ENCODE measurements around the gene CDIPT.

CDIPT gene

DNA sequence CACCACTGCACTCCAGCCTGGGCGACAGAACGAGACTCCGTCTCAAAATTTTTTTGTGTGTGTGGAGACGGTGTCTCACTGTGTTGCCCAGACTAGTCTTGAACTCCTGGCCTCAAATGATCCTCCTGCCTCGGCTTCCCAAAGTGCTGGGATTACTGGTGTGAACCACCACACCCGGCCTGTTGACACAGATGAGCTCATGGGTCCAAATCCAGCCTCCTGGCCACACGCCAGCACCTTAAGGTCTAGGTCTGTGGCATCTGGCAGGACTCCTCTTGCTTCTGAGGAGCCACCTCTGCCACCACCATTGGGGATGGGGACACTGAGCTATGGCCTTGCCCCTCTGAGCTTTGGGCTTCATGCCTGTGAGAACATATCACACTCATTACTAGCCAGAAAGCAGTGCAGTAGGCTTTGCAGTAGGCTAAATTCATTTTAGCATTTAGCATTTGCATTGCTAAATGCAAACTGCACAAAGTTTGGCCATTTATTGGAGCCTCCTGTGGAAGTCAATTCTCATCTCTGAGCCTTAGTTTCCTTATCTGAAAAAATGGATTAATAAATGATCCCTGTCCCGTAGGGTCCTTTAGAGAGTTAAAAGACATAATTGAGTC lies 5.5 kb upstream of the CDIPT start:
- no peak overlapping the region for H3K27ac ChIP-seq (ENCODE audit: low read depth, low read length)

DNA sequence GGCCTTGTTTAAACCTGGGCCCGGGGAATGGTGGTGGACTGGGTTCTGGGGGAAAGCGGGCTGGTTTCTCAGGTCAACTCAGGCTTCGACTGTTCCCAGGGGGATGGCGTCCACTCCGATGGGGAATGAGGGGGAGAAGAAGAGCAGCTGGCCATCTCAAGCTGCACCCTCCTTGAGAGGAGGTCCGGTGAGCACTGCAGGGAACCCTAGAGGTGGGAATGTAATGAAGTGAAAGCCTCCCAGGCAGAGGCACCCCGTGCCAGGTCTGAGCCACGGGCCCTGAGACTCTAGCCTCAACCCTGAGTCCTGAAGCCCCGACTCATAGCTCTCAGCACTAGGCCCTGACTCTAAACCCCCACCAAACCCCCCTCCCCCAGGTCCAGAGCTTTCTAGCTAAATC lies 1.2 kb upstream of the CDIPT start:
- no peak overlapping the region for H3K4me3 ChIP-seq (ENCODE audit: low read length)
- no peaks in the 10 kb centered on the region for H3K27me3 ChIP-seq (ENCODE audit: control insufficient read depth, insufficient read depth, low read length)
- no peak overlapping the region for H3K27ac ChIP-seq (ENCODE audit: low read depth, low read length)
- H3K36me3 ChIP-seq (ENCODE audit: control insufficient read depth, insufficient read depth, low read length) = peaks cover 16% of the 10 kb centered on the region
- H3K4me1 ChIP-seq (ENCODE audit: control insufficient read depth, insufficient read depth, low read length) = peaks cover 2% of the 10 kb centered on the region
- H3K9ac ChIP-seq (ENCODE audit: low read length) = no peak overlapping the region

More for the DNA sequence above, 5.5 kb upstream of the CDIPT start:
- H3K9ac ChIP-seq (ENCODE audit: low read length) = no peak overlapping the region
- no peak overlapping the region for H3K4me3 ChIP-seq (ENCODE audit: low read length)
- H3K4me1 ChIP-seq (ENCODE audit: control insufficient read depth, insufficient read depth, low read length) = no peaks in the 10 kb centered on the region
- H3K27me3 ChIP-seq (ENCODE audit: control insufficient read depth, insufficient read depth, low read length) = no peaks in the 10 kb centered on the region
- H3K36me3 ChIP-seq (ENCODE audit: control insufficient read depth, insufficient read depth, low read length) = no peaks in the 10 kb centered on the region

DNA sequence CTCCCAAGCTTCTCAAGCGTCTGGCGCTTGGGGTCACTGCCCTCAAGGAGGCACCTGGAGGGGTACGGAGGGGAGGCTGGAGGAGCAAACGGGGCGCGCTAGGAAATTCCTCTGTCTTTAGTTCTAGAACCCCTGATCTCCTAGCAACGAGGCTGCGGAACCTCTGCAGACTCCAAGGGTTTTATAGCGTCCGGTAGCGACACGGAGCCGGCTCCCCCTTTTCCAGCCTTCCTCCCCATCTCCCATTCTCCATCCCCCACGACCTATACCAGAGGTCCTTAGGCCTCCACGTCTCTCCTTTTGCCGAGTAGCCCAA lies 601 bp upstream of the CDIPT start:
- Histone ChIP-seq H3K9ac (ENCODE audit: low read length) (no peak overlapping the region), H3K36me3 (ENCODE audit: control insufficient read depth, insufficient read depth, low read length) (peaks cover 21% of the 10 kb centered on the region), H3K4me3 (ENCODE audit: low read length) (peak overlapping the region; percentile 89), H3K27me3 (ENCODE audit: control insufficient read depth, insufficient read depth, low read length) (no peaks in the 10 kb centered on the region), H3K4me1 (ENCODE audit: control insufficient read depth, insufficient read depth, low read length) (peaks cover 2% of the 10 kb centered on the region), H3K27ac (ENCODE audit: low read depth, low read length) (peak overlapping the region; percentile 89)

DNA sequence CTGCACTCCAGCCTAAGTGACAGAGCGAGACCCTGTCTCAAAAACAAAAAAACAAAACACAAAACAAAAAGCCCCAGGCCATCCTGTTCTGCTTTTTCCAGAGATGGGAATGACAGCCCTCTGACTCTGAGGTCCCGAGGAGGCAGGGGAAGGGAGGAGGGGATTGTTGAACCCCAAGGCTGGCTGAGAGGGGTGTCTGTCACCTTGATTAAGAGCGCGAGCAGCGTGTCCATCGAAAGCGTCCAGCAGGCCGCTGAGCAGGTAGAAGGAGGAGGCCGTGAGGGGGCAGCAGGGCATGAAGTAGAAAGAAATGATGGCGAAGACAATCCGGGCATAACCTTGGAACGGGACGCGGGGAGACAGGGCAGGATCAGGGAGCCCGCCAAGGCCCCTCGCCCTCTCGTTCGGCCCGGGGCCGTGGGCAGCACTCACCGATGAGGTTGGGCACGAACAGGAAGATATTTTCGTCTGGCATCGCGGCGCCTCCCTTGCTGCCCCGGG lies 593 bp downstream of the CDIPT start:
- Histone ChIP-seq H3K27ac (ENCODE audit: low read depth, low read length) (peak overlapping the region; percentile 89), H3K9ac (ENCODE audit: low read length) (peak overlapping the region; percentile 29), H3K36me3 (ENCODE audit: control insufficient read depth, insufficient read depth, low read length) (peaks cover 24% of the 10 kb centered on the region), H3K4me1 (ENCODE audit: control insufficient read depth, insufficient read depth, low read length) (peaks cover 2% of the 10 kb centered on the region), H3K4me3 (ENCODE audit: low read length) (peak overlapping the region; percentile 89), H3K27me3 (ENCODE audit: control insufficient read depth, insufficient read depth, low read length) (no peaks in the 10 kb centered on the region)

DNA sequence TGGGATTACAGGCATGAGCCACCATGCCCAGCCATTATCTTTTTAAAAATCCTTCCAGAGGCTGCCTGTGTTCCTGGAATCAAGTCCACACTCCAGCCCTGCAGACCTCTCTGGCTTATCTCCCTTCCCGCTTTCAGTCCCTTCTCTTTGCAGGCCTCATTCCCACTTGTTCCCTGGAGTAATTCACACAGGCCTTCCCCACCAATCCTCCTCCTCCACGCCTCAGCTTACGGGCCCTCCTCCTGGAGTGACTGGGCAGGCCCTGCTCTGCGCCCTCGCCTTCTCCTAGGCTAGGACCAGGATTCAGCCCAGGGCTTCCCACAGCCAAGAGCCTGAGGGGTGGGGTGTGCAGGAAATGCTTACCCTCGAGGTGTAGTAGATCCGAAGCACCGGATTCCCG lies 2.8 kb downstream of the CDIPT start:
- Histone ChIP-seq H3K27me3 (ENCODE audit: control insufficient read depth, insufficient read depth, low read length) (no peaks in the 10 kb centered on the region), H3K4me3 (ENCODE audit: low read length) (no peak overlapping the region), H3K36me3 (ENCODE audit: control insufficient read depth, insufficient read depth, low read length) (peaks cover 24% of the 10 kb centered on the region), H3K9ac (ENCODE audit: low read length) (no peak overlapping the region), H3K27ac (ENCODE audit: low read depth, low read length) (no peak overlapping the region), H3K4me1 (ENCODE audit: control insufficient read depth, insufficient read depth, low read length) (peaks cover 2% of the 10 kb centered on the region)

DNA sequence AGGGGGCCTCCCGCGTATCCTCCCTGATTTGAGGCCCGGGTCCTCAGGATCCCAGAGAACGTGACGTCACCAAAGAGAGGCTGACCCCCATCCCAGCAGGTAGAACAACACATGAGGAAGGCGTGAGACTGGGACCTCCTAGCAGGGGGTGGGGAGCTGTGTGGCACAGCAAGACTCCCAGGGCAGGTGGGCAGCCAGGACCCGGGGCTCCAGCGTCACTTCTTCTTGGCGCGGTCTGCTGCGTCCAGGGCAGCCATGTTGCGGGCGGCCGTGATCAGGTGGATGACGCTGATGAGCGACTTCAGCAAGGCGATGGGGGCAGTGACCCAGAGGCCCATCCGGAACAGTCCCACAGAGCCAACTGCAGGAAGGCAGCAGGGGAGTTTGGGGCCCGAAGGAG lies 4.1 kb downstream of the CDIPT start:
- H3K27ac ChIP-seq (ENCODE audit: low read depth, low read length) = no peak overlapping the region
- H3K4me1 ChIP-seq (ENCODE audit: control insufficient read depth, insufficient read depth, low read length) = peaks cover 2% of the 10 kb centered on the region
- peaks cover 24% of the 10 kb centered on the region for H3K36me3 ChIP-seq (ENCODE audit: control insufficient read depth, insufficient read depth, low read length)
- H3K4me3 ChIP-seq (ENCODE audit: low read length) = no peak overlapping the region
- H3K27me3 ChIP-seq (ENCODE audit: control insufficient read depth, insufficient read depth, low read length) = no peaks in the 10 kb centered on the region
- H3K9ac ChIP-seq (ENCODE audit: low read length) = no peak overlapping the region

DNA sequence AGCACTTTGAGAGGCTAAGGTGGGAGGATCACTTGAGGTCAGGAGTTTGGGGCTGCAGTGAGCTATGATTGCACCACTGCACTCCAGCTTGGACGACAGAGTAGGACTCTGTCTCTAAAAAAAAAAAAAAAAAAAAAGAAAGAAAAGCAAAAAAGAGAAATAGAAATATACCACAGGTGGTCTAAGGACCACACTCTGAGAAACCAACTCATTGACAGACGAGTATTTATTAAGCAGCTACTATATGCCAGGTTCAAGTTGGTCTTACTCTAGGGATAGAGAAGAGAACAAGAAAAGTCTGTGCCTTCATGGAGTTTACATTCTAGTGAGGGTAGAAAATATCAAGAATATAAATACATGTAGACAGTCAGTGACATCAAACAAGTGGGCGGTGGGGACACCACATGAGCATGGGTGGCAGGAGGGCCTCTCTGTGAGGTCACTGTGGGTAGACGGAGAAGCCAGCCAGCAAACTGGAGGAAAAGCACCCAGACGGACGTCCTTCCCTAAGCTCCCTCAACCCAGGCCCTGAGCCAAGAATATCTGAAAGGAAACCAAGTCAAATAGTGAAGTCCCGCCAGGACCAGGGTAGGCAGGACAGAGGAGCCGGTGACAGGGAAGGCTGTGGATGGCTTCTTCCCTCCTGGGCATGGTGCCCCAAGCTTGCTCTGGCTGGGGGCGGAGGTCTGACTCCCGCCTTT lies 4.7 kb downstream of the CDIPT start:
- Histone ChIP-seq H3K4me3 (ENCODE audit: low read length) (no peak overlapping the region), H3K4me1 (ENCODE audit: control insufficient read depth, insufficient read depth, low read length) (peaks cover 2% of the 10 kb centered on the region), H3K36me3 (ENCODE audit: control insufficient read depth, insufficient read depth, low read length) (peaks cover 24% of the 10 kb centered on the region), H3K27me3 (ENCODE audit: control insufficient read depth, insufficient read depth, low read length) (no peaks in the 10 kb centered on the region), H3K27ac (ENCODE audit: low read depth, low read length) (no peak overlapping the region), H3K9ac (ENCODE audit: low read length) (no peak overlapping the region)

DNA sequence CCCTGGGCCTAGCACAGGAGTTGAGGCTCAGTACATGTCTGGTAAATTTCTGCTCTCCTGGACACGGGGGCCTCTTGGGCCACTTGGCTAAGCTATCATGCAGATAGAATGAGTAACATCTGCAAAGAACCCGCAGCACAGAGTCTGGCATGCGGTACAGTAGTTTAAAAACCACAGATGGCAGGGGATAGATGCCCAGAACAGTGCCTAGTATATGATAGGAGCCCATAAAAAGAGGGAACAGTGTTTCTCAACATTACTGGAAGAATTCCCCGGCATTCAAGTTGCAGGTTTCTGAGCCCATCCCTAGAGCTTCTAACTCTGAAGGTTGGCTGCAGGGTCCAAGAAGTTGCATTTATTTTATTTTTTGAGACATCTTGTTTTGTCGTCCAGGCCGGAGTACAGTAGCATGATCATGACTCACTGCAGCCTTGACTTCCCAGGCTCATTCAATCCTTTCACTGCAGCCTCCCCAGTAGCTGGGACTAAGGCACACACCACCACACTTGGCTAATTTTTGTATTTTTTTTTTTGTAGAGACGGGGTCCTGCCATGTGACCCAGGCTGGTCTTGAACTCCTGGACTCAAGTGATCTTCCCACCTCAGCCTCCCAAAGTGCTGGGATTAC lies 5.8 kb downstream of the CDIPT start:
- no peaks in the 10 kb centered on the region for H3K27me3 ChIP-seq (ENCODE audit: control insufficient read depth, insufficient read depth, low read length)
- H3K27ac ChIP-seq (ENCODE audit: low read depth, low read length) = no peak overlapping the region
- no peak overlapping the region for H3K9ac ChIP-seq (ENCODE audit: low read length)

DNA sequence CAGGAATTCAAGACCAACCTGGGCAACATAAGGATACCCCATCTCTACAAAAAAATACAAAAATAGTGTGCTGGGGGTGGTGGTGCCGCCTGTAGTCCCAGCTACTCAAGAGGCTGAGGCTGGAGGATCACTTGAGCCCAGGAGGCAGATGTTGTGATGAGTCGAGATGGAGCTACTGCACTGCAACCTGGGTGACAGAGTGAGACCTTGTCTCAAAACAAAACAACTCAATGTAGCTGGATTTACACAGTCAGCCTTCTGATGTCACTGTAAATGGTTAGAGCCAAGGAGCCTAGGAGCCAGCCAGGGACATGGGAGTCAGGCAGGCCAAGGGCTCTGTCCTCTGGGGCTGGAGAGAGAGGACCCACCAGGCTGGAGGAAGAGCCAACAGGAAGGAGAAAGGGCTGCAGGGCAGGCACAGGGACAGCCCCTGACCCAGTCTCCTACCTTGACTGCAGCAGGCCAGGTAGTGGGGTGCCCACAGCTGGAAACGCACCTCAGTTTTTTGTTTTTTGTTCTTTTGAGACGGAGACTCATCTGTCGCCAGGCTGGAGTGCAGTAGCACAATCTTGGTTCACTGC lies 8.4 kb downstream of the CDIPT start:
- H3K27ac ChIP-seq (ENCODE audit: low read depth, low read length) = no peak overlapping the region
- no peaks in the 10 kb centered on the region for H3K4me1 ChIP-seq (ENCODE audit: control insufficient read depth, insufficient read depth, low read length)
- peaks cover 11% of the 10 kb centered on the region for H3K36me3 ChIP-seq (ENCODE audit: control insufficient read depth, insufficient read depth, low read length)
- no peaks in the 10 kb centered on the region for H3K27me3 ChIP-seq (ENCODE audit: control insufficient read depth, insufficient read depth, low read length)
- H3K9ac ChIP-seq (ENCODE audit: low read length) = no peak overlapping the region
- no peak overlapping the region for H3K4me3 ChIP-seq (ENCODE audit: low read length)

More for the DNA sequence above, 5.8 kb downstream of the CDIPT start:
- no peak overlapping the region for H3K4me3 ChIP-seq (ENCODE audit: low read length)
- H3K36me3 ChIP-seq (ENCODE audit: control insufficient read depth, insufficient read depth, low read length) = peaks cover 24% of the 10 kb centered on the region
- peaks cover 2% of the 10 kb centered on the region for H3K4me1 ChIP-seq (ENCODE audit: control insufficient read depth, insufficient read depth, low read length)

DNA sequence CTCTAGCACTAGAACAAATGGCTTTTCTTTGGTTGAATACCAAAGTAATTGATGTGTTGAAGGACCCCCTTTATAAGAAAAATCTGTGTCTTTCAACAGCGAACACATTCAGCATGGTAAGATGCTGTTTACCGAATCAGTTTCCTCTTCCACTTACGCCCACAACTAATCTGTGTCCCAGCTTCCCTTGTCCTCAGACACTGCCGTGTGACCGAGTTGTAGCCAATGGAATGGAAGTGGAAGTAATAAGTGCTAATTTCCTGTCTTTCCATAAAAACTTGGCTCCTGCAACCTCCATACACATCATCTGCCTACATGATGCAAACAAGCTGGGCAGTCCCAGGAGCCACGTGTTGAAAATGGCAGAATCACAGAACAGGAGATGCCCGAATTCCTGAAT lies 10.4 kb downstream of the CDIPT start:
- no peaks in the 10 kb centered on the region for H3K27me3 ChIP-seq (ENCODE audit: control insufficient read depth, insufficient read depth, low read length)
- no peaks in the 10 kb centered on the region for H3K4me1 ChIP-seq (ENCODE audit: control insufficient read depth, insufficient read depth, low read length)
- H3K27ac ChIP-seq (ENCODE audit: low read depth, low read length) = no peak overlapping the region
- H3K36me3 ChIP-seq (ENCODE audit: control insufficient read depth, insufficient read depth, low read length) = peaks cover 3% of the 10 kb centered on the region
- no peak overlapping the region for H3K9ac ChIP-seq (ENCODE audit: low read length)
- no peak overlapping the region for H3K4me3 ChIP-seq (ENCODE audit: low read length)

DNA sequence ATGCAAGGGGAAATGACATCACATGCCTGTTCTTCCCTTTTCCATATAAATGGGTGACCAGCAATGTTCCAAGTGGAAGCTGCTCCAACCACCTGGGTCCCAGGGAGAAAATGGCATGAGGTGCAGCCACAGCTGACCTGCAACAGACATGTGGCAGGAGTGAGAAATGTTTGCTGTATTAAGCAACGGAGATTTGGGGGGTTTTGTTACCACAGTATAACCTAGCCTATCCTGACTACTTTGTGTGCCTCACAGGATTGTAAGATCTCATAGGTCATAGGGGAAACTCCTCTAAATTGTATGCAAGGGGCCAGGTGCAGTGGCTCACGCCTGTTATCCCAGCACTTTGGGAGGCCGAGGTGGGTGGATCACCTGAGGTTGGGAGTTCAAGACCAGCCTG lies 12.0 kb downstream of the CDIPT start:
- no peak overlapping the region for H3K27ac ChIP-seq (ENCODE audit: low read depth, low read length)
- H3K4me3 ChIP-seq (ENCODE audit: low read length) = no peak overlapping the region
- peaks cover 15% of the 10 kb centered on the region for H3K36me3 ChIP-seq (ENCODE audit: control insufficient read depth, insufficient read depth, low read length)
- no peaks in the 10 kb centered on the region for H3K4me1 ChIP-seq (ENCODE audit: control insufficient read depth, insufficient read depth, low read length)
- H3K9ac ChIP-seq (ENCODE audit: low read length) = no peak overlapping the region
- no peaks in the 10 kb centered on the region for H3K27me3 ChIP-seq (ENCODE audit: control insufficient read depth, insufficient read depth, low read length)

DNA sequence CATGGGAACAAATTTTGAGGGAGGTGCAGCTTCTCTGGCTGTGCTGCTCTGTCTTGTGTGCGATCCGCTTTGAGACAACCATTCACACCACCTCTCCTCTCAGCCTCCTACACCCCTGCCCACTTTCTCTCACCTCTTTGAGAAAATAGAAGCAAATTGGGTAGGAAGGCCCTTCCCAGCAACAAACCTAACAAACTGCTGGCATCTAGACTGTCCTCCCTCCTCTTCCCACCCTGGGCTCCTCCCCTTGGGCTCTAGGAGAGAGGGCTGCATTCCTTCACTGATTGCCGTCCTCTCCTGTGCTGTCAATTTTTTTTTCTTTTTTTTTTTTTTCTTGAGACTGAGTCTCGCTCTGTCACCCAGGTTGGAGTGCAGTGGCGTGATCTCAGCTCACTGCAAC lies 13.5 kb downstream of the CDIPT start:
- no peaks in the 10 kb centered on the region for H3K27me3 ChIP-seq (ENCODE audit: control insufficient read depth, insufficient read depth, low read length)
- no peak overlapping the region for H3K4me3 ChIP-seq (ENCODE audit: low read length)
- H3K4me1 ChIP-seq (ENCODE audit: control insufficient read depth, insufficient read depth, low read length) = no peaks in the 10 kb centered on the region
- no peak overlapping the region for H3K9ac ChIP-seq (ENCODE audit: low read length)
- H3K36me3 ChIP-seq (ENCODE audit: control insufficient read depth, insufficient read depth, low read length) = peaks cover 29% of the 10 kb centered on the region
- H3K27ac ChIP-seq (ENCODE audit: low read depth, low read length) = no peak overlapping the region
